LNCaP clone FGC (cell line): ENCODE measurements around the gene FRMPD2.

Experiments
- DNase-seq: peaks from one replicate; pipeline ENCODE4 v3.0.0-alpha.2; 2011; ENCODE audit warnings: low read depth
- H3K4me3 ChIP-seq: 2 replicates; pipeline ENCODE4 v1.5.1; 2011; ENCODE audit warnings: mild to moderate bottlenecking, low read depth, low read length, control low read depth
- CTCF ChIP-seq: IDR thresholded peaks from 2 replicates; pipeline ENCODE4 v1.5.1; 2012; ENCODE audit warnings: mild to moderate bottlenecking; ENCODE audit not compliant: control insufficient read depth, insufficient read depth; ENCODE audit errors: extremely low read depth

The FRMPD2 gene

GRCh38 chr10:48253970-48254657 lies 20.4 kb downstream of the FRMPD2 start:
- no peak for DNase-seq
- no peak overlapping the region for H3K4me3 ChIP-seq
- TF ChIP-seq CTCF, result no peak

- no peak overlapping the region for H3K4me3 ChIP-seq
- no peak for TF ChIP-seq CTCF
These were observed 22.2 kb downstream of the FRMPD2 start for GRCh38 chr10:48252354-48252650.

GRCh38 chr10:48251525-48252353 lies 22.8 kb downstream of the FRMPD2 start:
- no peak for TF ChIP-seq CTCF
- H3K4me3 ChIP-seq, result peak overlapping the region; percentile 38
- peak; percentile 95 for DNase-seq

More at GRCh38 chr10:48252354-48252650, 22.2 kb downstream of the FRMPD2 start:
- DNase-seq, result no peak

- DNase-seq, result peak; percentile 59
- no peak for TF ChIP-seq CTCF
- peak overlapping the region; percentile 38 for H3K4me3 ChIP-seq
These were observed 23.4 kb downstream of the FRMPD2 start for GRCh38 chr10:48251152-48251524.

- no peak for TF ChIP-seq CTCF
- H3K4me3 ChIP-seq, result no peak overlapping the region
- DNase-seq, result no peak
These were observed 24.6 kb downstream of the FRMPD2 start for GRCh38 chr10:48249763-48250351.

GRCh38 chr10:48249004-48249762 lies 25.3 kb downstream of the FRMPD2 start:
- TF ChIP-seq CTCF, result no peak
- no peak overlapping the region for H3K4me3 ChIP-seq

More at GRCh38 chr10:48249004-48249762, 25.3 kb downstream of the FRMPD2 start:
- DNase-seq, result no peak
